Measurements from ENCODE around the gene GAS2L3.

DNA sequence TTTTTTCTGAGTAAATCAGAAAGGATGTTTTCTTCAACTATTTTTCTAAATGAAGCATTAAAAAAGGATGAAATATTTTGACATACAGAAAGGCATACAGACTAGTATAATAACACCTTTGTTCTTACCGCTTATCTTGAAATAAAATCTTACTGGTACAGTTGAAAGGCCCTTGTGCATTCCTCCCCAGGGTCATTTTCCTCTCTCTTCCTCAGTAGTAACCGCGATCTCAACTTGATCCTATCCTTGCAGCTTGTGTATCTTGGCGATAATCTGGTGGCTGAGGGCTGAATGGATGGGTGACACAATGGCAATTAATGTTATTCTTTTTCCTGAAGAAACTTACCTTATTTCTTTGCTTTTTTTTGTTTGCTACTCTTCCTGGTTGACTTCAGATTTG lies 18.5 kb downstream of the GAS2L3 start:
- TF ChIP-seq, protein P1, sequence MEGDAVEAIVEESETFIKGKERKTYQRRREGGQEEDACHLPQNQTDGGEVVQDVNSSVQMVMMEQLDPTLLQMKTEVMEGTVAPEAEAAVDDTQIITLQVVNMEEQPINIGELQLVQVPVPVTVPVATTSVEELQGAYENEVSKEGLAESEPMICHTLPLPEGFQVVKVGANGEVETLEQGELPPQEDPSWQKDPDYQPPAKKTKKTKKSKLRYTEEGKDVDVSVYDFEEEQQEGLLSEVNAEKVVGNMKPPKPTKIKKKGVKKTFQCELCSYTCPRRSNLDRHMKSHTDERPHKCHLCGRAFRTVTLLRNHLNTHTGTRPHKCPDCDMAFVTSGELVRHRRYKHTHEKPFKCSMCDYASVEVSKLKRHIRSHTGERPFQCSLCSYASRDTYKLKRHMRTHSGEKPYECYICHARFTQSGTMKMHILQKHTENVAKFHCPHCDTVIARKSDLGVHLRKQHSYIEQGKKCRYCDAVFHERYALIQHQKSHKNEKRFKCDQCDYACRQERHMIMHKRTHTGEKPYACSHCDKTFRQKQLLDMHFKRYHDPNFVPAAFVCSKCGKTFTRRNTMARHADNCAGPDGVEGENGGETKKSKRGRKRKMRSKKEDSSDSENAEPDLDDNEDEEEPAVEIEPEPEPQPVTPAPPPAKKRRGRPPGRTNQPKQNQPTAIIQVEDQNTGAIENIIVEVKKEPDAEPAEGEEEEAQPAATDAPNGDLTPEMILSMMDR (IDR thresholded peaks at IDR 0.05): no peak
- TF ChIP-seq POLR2A (IDR thresholded peaks at IDR 0.05): no peak
